Forelimb muscle (tissue), 1 donor: Measurements from ENCODE around the gene PLXND1. TPM values are rescaled to one million over a fixed set of nuclear protein-coding genes. Genes with fewer than 3 reads are reported as not detected.
"Not testable (repeated sequence)": the region's sequence is repeated elsewhere in the genome, so short reads cannot be mapped to it uniquely, and the experiment has no call there.

ENCODE experiments used
- DNase-seq: peaks from one replicate; pipeline ENCODE4 v3.0.0-alpha.2; 2013; ENCODE audit warnings: low read depth
- polyA plus RNA-seq: library from polyadenylated mRNA; unstranded; fragments of 120-200 nt; gene quantifications from one replicate; pipeline ENCODE4 v1.2.1, GENCODE V29; 2013; ENCODE audit not compliant: insufficient read length

The PLXND1 gene
- polyA plus RNA-seq, 1 donor = 110 TPM

GRCh38 chr3:129529436-129530210 is 76.9 kb downstream of the PLXND1 start:
- DNase-seq = no peak

- DNase-seq = no peak
Measured at GRCh38 chr3:129528589-129529100, 77.8 kb downstream of the PLXND1 start, which contains the start of gene RHO. Gene RHO (plus strand): TSS chr3:129528639. CDS start chr3:129528734, 95 bp downstream.

- no peak for DNase-seq
Measured at GRCh38 chr3:129527262-129527661, 79.2 kb downstream of the PLXND1 start.

GRCh38 chr3:129526121-129526900 is 80.2 kb downstream of the PLXND1 start:
- no peak for DNase-seq

GRCh38 chr3:129525341-129525968 is 81.0 kb downstream of the PLXND1 start:
- DNase-seq = no peak

GRCh38 chr3:129524081-129524480 is 82.4 kb downstream of the PLXND1 start:
- DNase-seq = no peak

GRCh38 chr3:129522953-129523352 is 83.5 kb downstream of the PLXND1 start:
- DNase-seq = no peak

- DNase-seq = no peak
Measured at GRCh38 chr3:129521611-129522010, 84.9 kb downstream of the PLXND1 start.

GRCh38 chr3:129520960-129521359 is 85.5 kb downstream of the PLXND1 start:
- no peak for DNase-seq

- DNase-seq = no peak
Measured at GRCh38 chr3:129519896-129520715, 86.4 kb downstream of the PLXND1 start.

GRCh38 chr3:129519449-129519848 is 87.0 kb downstream of the PLXND1 start:
- DNase-seq = no peak

GRCh38 chr3:129518581-129518980 is 87.9 kb downstream of the PLXND1 start:
- DNase-seq = no peak

GRCh38 chr3:129518038-129518561 is 88.4 kb downstream of the PLXND1 start:
- DNase-seq = no peak

- no peak for DNase-seq
Measured at GRCh38 chr3:129517516-129517915, 89.0 kb downstream of the PLXND1 start.

GRCh38 chr3:129515821-129516432 is 90.5 kb downstream of the PLXND1 start:
- DNase-seq = not testable (repeated sequence)

GRCh38 chr3:129515108-129515820 is 91.2 kb downstream of the PLXND1 start:
- DNase-seq = not testable (repeated sequence)

GRCh38 chr3:129514563-129514962 is 91.9 kb downstream of the PLXND1 start:
- DNase-seq = no peak

GRCh38 chr3:129514110-129514509 is 92.4 kb downstream of the PLXND1 start:
- DNase-seq = no peak

GRCh38 chr3:129513705-129514104 is 92.8 kb downstream of the PLXND1 start:
- DNase-seq = no peak

GRCh38 chr3:129512595-129512994 is 93.9 kb downstream of the PLXND1 start:
- DNase-seq = no peak
